Panc1 (cell line): ENCODE measurements around the gene TBKBP1.
A peak's percentile ranks its signal among the peaks of the same experiment; 100 is the strongest.

Experiments
- POLR2AphosphoS5 ChIP-seq: IDR thresholded peaks from 2 replicates; pipeline ENCODE4 v1.6.1; 2012; ENCODE audit warnings: mild to moderate bottlenecking, low read depth, low read length, moderate library complexity
- SIN3A ChIP-seq: IDR thresholded peaks from 2 replicates; pipeline ENCODE4 v1.6.1; 2012; ENCODE audit warnings: low read depth, mild to moderate bottlenecking, low read length, moderate library complexity, borderline replicate concordance; ENCODE audit not compliant: insufficient read depth
- TCF7L2 ChIP-seq: IDR thresholded peaks from 2 replicates; pipeline ENCODE4 v1.6.1; 2011; ENCODE audit warnings: mild to moderate bottlenecking, low read depth, low read length, inconsistent platforms
- TF ChIP-seq, protein P1 (sequence below): fragments of 450-650 bp; IDR thresholded peaks from 2 replicates; pipeline ENCODE4 v1.5.1; 2017; ENCODE audit warnings: mild to moderate bottlenecking
- TF ChIP-seq, protein P2 (sequence below), 2 experiments: IDR thresholded peaks; 2 replicates each; pipeline ENCODE4 v1.6.1; 2011 to 2012; ENCODE audit warnings: low read depth in 2 of 2, control low read depth in 1 of 2, low read length in 1 of 2, mild to moderate bottlenecking in 1 of 2, moderate library complexity in 1 of 2; ENCODE audit not compliant: insufficient read depth in 1 of 2

DNA sequence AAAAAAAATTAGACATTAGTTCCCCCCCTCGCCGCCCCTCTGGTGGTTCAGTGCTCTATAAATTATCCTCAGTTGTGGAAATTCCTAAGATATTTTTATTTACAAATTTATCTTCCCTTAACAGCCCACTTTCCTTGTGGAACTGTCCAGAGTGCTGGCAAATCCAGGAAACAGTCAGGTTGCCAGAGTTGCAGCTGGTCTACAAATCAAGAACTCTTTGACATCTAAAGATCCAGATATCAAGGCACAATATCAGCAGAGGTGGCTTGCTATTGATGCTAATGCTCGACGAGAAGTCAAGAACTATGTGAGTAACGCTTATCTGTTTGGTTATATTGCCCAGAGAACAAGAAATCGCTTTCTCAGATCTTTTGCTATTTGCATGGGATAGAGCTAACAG lies 41.4 kb upstream of the TBKBP1 start:
- TF ChIP-seq POLR2AphosphoS5 (0 out of 2 replicates have a peak, but pooled peaks have one; percentile 15), TCF7L2 (no peak), SIN3A (no peak)
- TF ChIP-seq, protein P1, sequence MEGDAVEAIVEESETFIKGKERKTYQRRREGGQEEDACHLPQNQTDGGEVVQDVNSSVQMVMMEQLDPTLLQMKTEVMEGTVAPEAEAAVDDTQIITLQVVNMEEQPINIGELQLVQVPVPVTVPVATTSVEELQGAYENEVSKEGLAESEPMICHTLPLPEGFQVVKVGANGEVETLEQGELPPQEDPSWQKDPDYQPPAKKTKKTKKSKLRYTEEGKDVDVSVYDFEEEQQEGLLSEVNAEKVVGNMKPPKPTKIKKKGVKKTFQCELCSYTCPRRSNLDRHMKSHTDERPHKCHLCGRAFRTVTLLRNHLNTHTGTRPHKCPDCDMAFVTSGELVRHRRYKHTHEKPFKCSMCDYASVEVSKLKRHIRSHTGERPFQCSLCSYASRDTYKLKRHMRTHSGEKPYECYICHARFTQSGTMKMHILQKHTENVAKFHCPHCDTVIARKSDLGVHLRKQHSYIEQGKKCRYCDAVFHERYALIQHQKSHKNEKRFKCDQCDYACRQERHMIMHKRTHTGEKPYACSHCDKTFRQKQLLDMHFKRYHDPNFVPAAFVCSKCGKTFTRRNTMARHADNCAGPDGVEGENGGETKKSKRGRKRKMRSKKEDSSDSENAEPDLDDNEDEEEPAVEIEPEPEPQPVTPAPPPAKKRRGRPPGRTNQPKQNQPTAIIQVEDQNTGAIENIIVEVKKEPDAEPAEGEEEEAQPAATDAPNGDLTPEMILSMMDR = no peak
- TF ChIP-seq, protein P2, sequence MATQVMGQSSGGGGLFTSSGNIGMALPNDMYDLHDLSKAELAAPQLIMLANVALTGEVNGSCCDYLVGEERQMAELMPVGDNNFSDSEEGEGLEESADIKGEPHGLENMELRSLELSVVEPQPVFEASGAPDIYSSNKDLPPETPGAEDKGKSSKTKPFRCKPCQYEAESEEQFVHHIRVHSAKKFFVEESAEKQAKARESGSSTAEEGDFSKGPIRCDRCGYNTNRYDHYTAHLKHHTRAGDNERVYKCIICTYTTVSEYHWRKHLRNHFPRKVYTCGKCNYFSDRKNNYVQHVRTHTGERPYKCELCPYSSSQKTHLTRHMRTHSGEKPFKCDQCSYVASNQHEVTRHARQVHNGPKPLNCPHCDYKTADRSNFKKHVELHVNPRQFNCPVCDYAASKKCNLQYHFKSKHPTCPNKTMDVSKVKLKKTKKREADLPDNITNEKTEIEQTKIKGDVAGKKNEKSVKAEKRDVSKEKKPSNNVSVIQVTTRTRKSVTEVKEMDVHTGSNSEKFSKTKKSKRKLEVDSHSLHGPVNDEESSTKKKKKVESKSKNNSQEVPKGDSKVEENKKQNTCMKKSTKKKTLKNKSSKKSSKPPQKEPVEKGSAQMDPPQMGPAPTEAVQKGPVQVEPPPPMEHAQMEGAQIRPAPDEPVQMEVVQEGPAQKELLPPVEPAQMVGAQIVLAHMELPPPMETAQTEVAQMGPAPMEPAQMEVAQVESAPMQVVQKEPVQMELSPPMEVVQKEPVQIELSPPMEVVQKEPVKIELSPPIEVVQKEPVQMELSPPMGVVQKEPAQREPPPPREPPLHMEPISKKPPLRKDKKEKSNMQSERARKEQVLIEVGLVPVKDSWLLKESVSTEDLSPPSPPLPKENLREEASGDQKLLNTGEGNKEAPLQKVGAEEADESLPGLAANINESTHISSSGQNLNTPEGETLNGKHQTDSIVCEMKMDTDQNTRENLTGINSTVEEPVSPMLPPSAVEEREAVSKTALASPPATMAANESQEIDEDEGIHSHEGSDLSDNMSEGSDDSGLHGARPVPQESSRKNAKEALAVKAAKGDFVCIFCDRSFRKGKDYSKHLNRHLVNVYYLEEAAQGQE (IDR thresholded peaks at IDR 0.05; ENCODE audit: insufficient read depth in 1 of 2, low read depth in 2 of 2, low read length in 1 of 2) = peak; percentile 84
